RWPE2 (cell line): Measurements from ENCODE around the gene SEMA3G.

Experiments
- ATAC-seq: fragments of 200-7000 bp; cut with Tn5 transposase; 3 replicates; pipeline ENCODE4 v1.9.1; 2021; ENCODE audit warnings: low read depth
- DNase-seq: peaks from one replicate; pipeline ENCODE4 v3.0.0-alpha.2; 2020; ENCODE audit warnings: low spot score
- H3K27ac ChIP-seq: fragments of 450-650 bp; 2 replicates; pipeline ENCODE4 v1.5.1; 2017; ENCODE audit warnings: mild to moderate bottlenecking; ENCODE audit not compliant: poor library complexity, severe bottlenecking
- H3K27me3 ChIP-seq: fragments of 250-450 bp; sonication (Bioruptor Pico); 2 replicates; pipeline ENCODE4 v1.5.1; 2021; ENCODE audit warnings: mild to moderate bottlenecking, moderate library complexity; ENCODE audit not compliant: insufficient read depth, poor library complexity, severe bottlenecking
- H3K36me3 ChIP-seq: fragments of 250-450 bp; sonication (Bioruptor Pico); 2 replicates; pipeline ENCODE4 v1.5.1; 2020; ENCODE audit warnings: low read depth, mild to moderate bottlenecking, moderate library complexity
- H3K4me1 ChIP-seq: fragments of 250-450 bp; sonication (Bioruptor Pico); 2 replicates; pipeline ENCODE4 v1.5.1; 2021; ENCODE audit warnings: mild to moderate bottlenecking, moderate library complexity; ENCODE audit not compliant: insufficient read depth, poor library complexity, severe bottlenecking
- H3K4me3 ChIP-seq: fragments of 250-450 bp; sonication (Bioruptor Pico); 2 replicates; pipeline ENCODE4 v1.5.1; 2021; ENCODE audit warnings: mild to moderate bottlenecking, moderate library complexity; ENCODE audit not compliant: severe bottlenecking
- H3K9me3 ChIP-seq: fragments of 250-450 bp; sonication (Bioruptor Pico); 2 replicates; pipeline ENCODE4 v1.5.1; 2021; ENCODE audit warnings: mild to moderate bottlenecking, moderate library complexity; ENCODE audit not compliant: severe bottlenecking
- CTCF ChIP-seq: fragments of 450-650 bp; IDR thresholded peaks from one replicate; pipeline ENCODE4 v1.5.1; 2017; ENCODE audit warnings: mild to moderate bottlenecking, moderate library complexity; ENCODE audit not compliant: poor library complexity, severe bottlenecking

The SEMA3G gene

GRCh38 chr3:52403955-52404354 is 40.9 kb downstream of the SEMA3G start:
- Histone ChIP-seq H3K4me1 (peaks cover 21% of the 10 kb centered on the region), H3K36me3 (peaks cover 78% of the 10 kb centered on the region), H3K9me3 (no peaks in the 10 kb centered on the region), H3K27ac (no peak overlapping the region), H3K27me3 (no peaks in the 10 kb centered on the region), H3K4me3 (no peak overlapping the region)
- DNase-seq (peak; percentile 19), ATAC-seq (no peak)
- no peak for TF ChIP-seq CTCF

- TF ChIP-seq CTCF = no peak
- ATAC-seq = no peak
Measured at GRCh38 chr3:52403271-52403841, 41.5 kb downstream of the SEMA3G start.

GRCh38 chr3:52402706-52403270 is 42.1 kb downstream of the SEMA3G start:
- no peak overlapping the region for H3K27ac ChIP-seq
- peaks cover 66% of the 10 kb centered on the region for H3K36me3 ChIP-seq
- no peak for TF ChIP-seq CTCF
- no peak for ATAC-seq
- peak; percentile 49 for DNase-seq
- no peak overlapping the region for H3K4me3 ChIP-seq
- H3K27me3 ChIP-seq = no peaks in the 10 kb centered on the region
- no peaks in the 10 kb centered on the region for H3K9me3 ChIP-seq
- H3K4me1 ChIP-seq = peaks cover 18% of the 10 kb centered on the region

More at GRCh38 chr3:52403271-52403841, 41.5 kb downstream of the SEMA3G start:
- no peaks in the 10 kb centered on the region for H3K9me3 ChIP-seq
- H3K36me3 ChIP-seq = peaks cover 72% of the 10 kb centered on the region
- no peak overlapping the region for H3K4me3 ChIP-seq
- no peak overlapping the region for H3K27ac ChIP-seq
- DNase-seq = peak; percentile 37
- no peaks in the 10 kb centered on the region for H3K27me3 ChIP-seq
- H3K4me1 ChIP-seq = peaks cover 18% of the 10 kb centered on the region

- H3K9me3 ChIP-seq = no peaks in the 10 kb centered on the region
- no peak overlapping the region for H3K4me3 ChIP-seq
- no peaks in the 10 kb centered on the region for H3K27me3 ChIP-seq
- DNase-seq (peak; percentile 62), ATAC-seq (no peak)
- H3K4me1 ChIP-seq = peaks cover 15% of the 10 kb centered on the region
- no peak for TF ChIP-seq CTCF
- no peak overlapping the region for H3K27ac ChIP-seq
- peaks cover 59% of the 10 kb centered on the region for H3K36me3 ChIP-seq
Measured at GRCh38 chr3:52402101-52402521, 42.8 kb downstream of the SEMA3G start.

GRCh38 chr3:52401551-52401950 is 43.4 kb downstream of the SEMA3G start:
- peak; percentile 21 for DNase-seq

More at GRCh38 chr3:52401551-52401950, 43.4 kb downstream of the SEMA3G start:
- TF ChIP-seq CTCF = no peak
- no peak for ATAC-seq
- H3K4me3 ChIP-seq = no peak overlapping the region
- H3K27me3 ChIP-seq = no peaks in the 10 kb centered on the region
- no peaks in the 10 kb centered on the region for H3K9me3 ChIP-seq
- peaks cover 53% of the 10 kb centered on the region for H3K36me3 ChIP-seq
- H3K27ac ChIP-seq = no peak overlapping the region
- H3K4me1 ChIP-seq = peaks cover 9% of the 10 kb centered on the region
